HG03460 (cell line): ENCODE measurements around the gene RRP7A.
"Not testable (repeated sequence)": the region's sequence is repeated elsewhere in the genome, so short reads cannot be mapped to it uniquely, and the experiment has no call there.

Experiments
- ATAC-seq: cut with Tn5 transposase; IDR thresholded peaks from one replicate; pipeline ENCODE4 v1.9.1; 2021; ENCODE audit not compliant: unreplicated experiment

The RRP7A gene, protein sequence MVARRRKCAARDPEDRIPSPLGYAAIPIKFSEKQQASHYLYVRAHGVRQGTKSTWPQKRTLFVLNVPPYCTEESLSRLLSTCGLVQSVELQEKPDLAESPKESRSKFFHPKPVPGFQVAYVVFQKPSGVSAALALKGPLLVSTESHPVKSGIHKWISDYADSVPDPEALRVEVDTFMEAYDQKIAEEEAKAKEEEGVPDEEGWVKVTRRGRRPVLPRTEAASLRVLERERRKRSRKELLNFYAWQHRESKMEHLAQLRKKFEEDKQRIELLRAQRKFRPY

DNA sequence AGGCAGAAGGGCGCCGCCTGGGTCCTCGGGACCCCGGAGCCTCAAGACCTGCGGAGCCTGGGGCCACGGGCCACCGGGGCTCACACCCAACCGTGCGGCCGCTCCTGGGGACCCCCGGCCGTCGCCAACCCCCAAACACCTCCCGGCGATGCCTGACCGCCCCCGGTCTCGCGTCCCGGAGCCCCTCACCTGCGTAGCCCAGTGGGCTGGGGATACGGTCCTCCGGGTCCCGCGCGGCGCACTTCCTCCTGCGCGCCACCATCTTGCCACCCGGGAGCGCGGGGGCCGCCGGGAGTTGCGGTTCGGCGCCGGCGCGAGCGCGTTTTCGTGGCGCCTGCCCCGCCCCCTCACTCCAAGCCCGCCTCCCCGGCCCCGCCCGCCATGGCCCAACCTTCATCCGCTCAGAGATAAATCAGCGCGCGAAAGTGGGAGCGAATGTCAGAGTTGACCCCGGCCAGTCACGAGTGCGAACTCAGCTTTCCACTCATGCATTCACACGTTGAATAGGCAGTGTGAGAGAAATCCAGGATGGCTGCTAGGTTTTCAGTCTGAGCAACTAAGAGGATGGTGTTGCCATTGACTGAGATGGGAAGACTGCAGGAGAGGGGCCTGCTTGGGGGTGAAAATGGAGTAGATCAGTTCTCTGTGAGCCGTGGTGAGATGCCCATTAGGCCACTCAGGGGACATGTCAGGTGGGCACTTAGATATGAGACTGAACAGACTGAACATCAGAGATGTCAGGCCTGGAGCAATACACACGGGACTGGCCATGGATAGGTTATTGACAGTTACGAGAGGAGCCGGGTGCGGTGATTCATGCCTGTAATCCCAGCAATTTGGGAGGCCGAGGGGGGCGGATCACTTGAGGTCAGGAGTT, at the start of gene RRP7A:
Gene RRP7A (minus strand): TSS at position 272 of the 877 bp plus-strand sequence. CDS start 10 bp downstream, at position 262.
- ATAC-seq: peak; percentile 77

DNA sequence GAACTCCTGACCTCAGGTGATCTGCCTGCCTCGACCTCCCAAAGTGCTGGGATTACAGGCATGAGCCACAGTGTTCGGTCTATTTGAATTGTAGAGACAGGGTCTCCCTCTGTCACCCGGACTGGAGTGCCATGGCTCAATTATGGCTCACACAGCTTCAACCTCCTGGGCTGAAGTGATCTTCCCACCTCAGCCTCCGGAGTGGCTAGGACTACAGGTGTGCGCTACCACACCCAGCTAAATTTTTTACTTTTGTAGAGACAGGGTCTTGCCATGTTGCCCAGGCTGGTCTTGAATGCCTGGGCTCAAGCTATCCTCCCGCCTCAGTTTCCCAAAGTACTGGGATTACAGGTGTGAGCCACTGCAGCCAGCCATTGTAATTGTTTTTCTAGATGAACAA, 48.4 kb upstream of the RRP7A start:
- ATAC-seq: not testable (repeated sequence)

DNA sequence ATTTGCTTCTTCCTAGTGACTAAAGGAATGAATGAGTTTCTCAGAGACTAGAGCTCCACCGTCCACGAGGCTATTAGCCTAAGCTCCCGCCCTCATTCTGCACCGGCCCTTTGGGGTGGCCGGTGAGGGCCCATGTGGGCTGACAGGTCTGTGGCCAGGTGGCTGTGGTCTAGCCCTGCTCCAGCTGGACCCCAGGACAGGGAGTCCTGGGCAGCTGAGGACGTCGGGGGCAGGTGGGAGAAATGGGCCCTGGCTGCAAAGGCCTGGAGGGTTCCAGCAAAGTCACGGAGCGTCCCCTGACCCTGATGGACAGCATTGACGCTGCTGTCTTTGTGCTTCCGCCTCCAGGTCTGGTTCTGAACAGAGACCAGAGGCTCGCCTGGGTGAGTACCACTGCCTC, 46.4 kb upstream of the RRP7A start:
- ATAC-seq: no peak

DNA sequence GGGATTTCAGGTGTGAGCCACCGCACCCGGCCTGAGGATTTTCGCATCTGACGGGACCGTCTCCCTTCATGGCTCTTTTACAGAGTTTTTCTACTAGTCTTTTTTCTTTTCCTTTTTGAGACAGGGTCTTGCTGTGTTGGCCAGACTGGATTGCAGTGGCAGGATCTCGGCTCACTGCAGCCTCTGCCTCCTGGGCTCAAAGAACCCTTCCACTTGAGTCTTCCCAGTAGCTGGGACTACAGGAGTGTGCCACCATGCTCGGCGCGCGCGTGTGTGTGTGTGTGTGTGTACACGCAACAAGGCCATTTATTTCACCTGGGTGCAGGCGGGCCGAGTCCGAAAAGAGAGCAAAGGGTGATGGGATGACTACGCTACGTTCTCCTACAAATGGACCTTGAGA, 45.1 kb upstream of the RRP7A start:
- no peak for ATAC-seq

DNA sequence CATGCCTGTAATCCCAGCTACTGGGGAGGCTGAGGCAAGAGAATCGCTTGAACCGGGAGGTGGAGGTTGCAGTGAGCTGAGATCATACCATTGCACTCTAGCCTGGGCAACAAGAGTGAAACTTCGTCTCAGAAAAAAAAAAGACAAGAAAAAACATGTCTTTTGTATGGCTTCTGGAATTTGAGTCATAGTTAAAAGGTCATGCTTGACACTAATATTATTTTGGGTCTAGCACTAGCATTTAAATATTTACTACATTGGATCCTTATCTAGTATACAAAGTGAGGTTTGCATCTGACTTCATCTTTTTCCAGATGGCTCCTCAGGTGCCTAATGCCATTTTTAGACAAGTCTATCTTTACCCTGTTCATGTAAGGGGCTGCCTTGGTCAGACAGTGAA, 44.3 kb upstream of the RRP7A start:
- ATAC-seq: not testable (repeated sequence)

DNA sequence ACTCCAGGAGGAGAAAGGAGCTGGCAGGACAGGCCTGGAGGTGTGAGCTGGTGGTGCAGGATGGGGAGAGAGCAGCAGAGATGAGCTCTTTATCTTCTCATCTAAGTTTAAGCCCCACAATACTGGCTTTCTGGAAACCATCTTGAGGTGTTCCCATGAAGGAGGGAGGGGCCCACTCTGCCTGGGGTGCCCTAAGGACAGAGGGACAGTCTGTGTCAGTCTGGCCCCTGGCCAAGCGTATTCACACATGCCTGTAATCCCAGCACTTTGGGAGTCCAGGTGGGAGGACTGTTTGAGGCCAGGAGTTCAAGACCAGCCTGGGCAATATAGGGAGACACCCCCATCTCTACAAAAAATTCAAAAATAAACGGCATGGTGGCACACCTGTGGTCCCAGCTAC, 43.1 kb upstream of the RRP7A start:
- no peak for ATAC-seq

DNA sequence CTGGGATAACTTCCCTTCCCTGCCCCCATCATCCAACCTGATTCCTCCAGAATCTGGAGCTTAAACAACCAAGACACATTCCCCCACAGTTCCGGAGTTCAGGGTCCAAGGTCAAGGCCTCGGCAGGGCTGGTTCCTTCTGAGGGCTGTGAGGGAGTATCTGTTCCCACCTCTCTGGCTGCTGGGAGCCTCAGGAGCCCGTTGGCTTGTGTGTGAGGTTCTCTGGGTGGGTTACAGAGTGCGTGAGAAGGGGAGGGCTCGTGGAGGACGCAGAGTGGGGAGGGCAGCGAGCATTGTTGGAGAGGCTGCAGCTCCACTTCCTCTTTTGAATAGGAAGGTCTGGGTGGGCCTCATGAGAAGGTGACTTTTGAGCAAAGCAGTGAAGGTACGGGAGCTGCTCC, 42.7 kb upstream of the RRP7A start:
- ATAC-seq: no peak

DNA sequence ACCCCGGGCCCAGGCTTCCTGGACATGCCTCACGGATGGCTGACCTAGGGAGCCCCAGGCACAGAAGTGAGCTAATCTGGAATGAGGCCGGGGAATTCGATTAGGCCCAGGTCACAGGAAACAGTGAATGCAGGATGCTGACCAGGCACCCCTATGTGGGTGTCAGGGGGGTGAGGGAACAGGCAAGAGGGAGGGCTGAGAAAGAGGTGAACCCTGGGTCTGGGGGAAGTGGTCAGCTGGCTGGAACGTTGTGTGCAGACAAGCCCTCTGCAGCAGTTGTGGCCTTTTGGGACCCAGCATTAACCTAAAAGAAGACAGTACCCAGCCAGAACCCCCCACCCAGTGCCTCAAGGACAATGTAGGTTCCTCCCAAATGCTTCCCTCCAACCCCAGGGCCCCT, 42.3 kb upstream of the RRP7A start:
- no peak for ATAC-seq

DNA sequence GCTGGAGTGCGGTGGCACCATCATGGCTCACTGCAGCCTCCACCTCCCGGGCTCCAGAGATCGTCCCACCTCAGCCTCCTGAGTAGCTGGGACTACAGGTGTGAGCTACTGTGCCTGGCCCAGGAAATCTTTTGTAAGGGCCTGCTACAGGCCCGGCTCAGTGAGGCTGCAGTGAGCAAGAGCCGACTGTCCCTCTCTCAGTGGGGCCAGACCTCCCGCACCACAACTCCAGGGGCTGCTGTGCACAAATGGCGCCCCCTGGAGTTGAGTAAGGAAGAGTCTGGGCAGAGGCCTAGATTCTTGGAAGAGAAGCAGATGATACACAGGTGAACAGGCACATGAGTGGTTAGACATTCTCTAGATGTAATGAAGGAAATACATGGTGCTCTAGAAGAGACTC, 41.2 kb upstream of the RRP7A start:
- no peak for ATAC-seq

DNA sequence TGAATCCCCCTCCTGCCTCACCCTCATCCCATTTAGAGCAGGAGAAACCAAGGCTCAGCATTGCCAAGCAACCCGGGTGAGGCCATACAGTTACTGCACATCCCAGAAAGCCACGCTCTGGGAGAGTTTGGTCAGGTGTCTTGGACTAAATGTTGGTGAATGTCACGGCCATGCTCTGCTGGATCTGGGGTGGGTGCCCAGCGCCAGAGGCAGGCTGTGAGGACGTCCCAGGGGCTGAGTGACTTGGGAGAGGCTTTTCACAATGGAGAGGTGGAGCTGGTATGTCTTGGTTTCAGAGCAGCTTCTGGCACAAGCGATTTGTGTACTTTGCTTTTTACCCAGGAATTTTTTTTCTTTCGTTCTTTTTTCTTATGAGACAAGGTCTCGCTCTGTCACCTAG, 40.8 kb upstream of the RRP7A start:
- ATAC-seq: no peak

DNA sequence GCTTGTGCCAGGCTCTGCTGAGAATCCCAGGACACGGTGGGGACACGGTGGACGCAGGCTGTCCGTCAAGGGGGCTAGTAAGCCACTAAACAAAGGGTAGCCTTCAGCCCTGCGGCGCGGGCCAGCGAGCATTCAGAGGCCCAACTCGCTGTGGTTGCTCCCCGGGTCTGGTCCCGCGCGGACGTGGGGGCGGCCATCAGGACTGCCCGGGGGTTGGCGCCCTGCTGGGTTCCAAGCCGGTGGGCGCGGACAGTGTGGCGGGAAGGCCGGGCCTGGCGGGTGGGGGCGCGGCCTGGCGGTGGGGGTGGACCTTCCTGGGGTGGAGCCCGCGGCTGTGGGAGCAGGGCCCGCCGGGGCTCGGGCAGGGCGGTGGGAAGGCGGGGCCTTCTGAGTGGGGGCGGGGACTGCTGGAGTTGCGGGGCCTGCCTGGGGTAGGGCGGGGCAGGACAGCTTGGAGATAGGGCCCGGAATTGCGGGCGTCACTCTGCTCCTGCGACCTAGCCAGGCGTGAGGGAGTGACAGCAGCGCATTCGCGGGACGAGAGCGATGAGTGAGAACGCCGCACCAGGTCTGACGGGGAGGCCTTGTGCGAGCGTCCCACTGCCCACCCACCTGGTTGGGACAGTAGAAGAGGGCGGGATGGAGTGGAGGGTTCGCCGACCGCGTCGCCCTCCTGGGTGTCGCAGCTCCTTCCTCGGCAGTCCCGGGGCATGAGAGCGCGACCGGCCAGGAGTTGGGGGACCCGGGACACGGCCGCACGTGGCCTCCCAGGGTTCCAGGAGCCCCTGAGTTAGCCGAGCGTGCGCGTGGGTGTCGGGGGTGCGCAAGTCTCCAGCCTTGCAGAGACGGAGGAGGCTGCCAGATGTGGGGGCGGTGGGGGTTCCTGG, 34.1 kb upstream of the RRP7A start, which contains the start of gene SERHL2:
Gene SERHL2 (plus strand): TSS at position 482 of the 887 bp plus-strand sequence. CDS start 65 bp downstream, at position 547.
- ATAC-seq: no peak

DNA sequence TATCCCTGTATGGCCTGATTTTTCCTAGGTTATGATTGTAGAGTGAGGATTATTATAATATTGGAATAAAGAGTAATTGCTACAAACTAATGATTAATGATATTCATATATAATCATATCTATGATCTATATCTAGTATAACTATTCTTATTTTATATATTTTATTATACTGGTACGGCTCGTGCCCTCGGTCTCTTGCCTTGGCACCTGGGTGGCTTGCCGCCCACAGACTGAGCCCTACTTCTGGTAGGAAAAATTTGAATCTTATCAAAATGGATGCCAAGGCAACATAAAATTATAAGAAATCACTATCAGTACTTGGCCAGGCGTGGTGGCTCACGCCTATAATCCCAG, 32.7 kb upstream of the RRP7A start:
- ATAC-seq: not testable (repeated sequence)

DNA sequence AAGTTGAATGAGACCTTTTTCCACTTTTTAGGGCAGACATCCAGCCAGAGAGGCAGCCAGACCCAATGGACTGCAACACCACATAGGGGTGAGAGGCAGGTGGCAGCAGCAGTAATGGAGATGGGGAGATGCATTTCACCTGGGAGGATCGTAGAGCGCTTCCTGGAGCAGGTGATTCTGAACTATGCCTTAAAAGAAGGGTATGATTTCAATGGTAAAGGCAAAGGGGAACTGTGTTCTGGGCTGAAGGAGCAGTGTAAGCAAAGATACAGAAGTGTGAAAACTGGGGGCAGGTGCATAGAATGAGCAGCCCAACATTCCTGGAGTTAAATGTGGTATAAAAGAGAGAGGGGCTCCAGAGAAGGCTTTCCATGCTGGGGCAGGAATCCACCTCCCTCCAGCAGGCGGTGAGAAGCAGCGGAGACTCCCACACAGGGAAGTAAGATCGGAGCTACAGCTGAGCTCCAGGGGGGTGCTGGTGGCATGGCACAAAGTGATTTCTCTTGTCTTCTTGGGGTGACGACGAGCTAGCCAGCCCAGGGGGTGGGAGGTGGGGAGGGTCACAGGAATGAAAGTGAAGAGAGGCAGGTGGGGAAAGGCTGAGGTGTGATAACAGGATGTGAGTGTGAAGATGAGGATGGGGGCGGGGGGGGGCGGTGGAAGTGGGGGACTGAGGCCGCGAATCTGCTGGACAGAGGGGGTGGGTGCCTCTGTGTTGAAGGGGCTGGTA, 29.9 kb upstream of the RRP7A start:
- no peak for ATAC-seq

DNA sequence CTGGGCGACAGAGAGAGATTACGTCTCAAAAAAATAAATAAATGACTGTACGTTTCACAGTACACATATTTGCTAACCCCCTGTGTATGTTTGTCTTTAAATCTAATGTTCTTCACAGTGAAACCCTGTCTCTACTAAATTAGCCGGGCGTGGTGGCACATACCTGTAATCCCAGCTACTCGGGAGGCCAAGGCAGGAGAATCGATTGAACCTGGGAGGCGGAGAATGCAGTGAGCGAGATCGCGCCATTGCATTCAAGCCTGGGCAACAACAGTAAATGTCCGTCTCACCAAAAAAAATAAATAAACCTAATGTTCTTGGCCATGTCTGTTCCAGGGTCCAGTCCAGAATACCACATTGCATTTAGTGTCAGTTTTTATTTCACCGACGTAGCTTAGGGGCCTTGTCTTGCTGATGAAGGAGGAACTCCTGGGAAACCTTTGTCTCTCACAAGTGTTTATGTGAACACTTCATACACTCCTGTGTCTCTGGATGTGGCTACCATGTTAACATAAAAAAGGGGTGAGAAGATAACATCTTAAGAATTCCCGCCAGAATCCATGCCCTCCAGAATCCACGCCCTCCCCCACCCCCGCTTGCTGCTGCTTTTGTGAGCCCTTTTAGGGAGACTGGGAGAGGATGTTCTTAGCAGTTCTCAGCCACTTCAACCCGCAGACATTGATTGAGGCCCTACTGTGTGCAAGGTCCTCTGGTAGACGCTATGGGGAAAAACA, 29.2 kb upstream of the RRP7A start:
- no peak for ATAC-seq

DNA sequence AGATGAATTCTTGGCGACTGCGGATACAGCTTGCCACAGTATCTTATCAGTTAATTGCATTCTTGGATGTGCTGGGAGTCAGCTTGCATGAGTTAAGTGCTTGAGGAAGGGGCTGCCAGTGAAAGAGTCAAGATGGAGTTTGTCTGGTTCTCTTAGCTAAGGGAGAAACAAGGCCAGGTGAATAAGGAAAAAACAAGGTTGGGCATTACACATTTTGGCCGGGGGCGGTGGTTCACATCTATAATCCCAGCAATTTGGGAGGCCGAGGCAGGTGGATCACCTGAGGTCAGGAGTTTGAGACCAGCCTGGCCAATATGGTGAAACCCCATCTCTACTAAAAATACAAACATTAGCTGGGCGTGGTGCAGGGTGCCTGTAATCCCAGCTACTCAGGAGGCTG, 28.5 kb upstream of the RRP7A start:
- not testable (repeated sequence) for ATAC-seq

DNA sequence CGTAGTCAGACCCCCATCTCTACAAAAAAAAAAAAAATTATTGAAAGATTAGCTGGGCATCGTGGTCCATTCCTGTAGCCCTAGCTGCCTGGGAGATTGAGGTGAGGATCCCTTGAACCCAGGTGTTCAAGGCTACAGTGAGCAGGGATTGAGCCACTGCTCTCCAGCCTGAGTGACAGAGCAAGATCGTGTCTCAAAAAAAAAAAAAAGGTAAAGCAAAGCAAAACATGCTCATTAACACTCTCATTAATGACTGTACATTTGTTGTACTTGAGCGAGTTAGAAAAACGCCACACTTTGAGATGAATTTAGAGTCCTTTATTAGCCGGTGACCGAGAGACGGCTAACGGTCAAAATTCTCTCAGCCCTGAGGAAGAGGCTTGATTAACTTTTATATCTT, 28.0 kb upstream of the RRP7A start:
- no peak for ATAC-seq

DNA sequence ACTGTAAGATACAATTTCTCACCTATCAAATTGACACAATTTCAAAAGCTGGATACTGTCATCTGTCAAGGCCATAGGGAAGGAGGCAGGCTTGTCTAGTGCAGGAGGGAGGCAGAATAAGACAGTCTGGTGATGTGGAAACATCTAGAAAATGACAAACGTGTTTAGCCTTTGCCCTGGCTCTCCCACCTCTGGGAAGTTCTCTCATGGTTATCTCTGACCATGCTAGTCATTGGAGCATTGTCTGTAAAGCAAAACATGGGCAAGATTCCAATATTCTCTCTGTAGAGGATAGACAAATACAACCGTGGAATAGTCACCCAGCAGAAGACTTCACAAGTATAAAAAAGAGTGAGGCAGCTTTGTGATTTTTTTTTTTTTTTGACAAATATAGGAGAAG, 25.1 kb upstream of the RRP7A start:
- ATAC-seq: no peak

DNA sequence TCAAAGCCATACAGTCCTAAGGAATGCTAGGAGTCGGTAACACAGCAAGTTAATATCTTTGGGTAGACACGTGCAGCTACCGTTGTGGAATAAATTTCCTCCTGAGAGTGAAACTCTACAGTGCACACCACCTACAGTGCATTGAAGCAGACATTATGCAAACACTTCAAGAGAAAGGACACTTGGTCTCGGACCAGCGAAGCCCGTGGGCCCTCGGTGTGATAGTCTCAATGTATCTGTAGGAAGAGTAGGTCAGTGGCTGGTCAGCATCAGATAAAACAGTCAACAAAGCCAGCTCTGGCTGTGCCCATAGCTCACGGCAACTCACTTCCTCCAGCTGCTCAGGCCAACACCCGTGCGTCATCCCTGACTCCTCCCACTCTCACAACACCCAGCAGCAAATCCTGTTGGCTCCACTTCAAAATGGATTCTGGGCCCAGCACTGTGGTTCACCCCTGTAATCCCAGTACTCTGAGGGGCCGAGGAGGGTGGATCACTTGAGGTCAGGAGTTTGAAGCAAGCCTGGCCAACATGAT, 19.7 kb upstream of the RRP7A start:
- peak; percentile 55 for ATAC-seq

DNA sequence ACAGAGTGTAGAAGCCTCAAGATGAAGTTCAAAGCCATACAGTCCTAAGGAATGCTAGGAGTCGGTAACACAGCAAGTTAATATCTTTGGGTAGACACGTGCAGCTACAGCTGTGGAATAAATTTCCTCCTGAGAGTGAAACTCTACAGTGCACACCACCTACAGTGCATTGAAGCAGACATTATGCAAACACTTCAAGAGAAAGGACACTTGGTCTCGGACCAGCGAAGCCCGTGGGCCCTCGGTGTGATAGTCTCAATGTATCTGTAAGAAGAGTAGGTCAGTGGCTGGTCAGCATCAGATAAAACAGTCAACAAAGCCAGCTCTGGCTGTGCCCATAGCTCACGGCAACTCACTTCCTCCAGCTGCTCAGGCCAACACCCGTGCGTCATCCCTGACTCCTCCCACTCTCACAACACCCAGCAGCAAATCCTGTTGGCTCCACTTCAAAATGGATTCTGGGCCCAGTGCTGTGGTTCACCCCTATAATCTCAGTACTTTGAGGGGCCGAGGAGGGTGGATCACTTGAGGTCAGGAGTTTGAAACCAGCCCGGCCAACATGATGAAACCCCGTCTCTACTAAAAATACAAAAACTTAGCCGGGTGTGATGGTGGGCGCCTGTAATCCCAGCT, 17.7 kb upstream of the RRP7A start:
- ATAC-seq: not testable (repeated sequence)
